A172 (cell line): ENCODE results near the gene STUM. TPM values are rescaled to one million over a fixed set of nuclear protein-coding genes. Genes with fewer than 3 reads are reported as not detected.

ENCODE experiments used
- DNase-seq: peaks from one replicate; pipeline ENCODE4 v3.0.0-alpha.2; 2015; ENCODE audit warnings: low spot score
- total RNA-seq: library from RNA; depleted of rRNA; stranded (reverse); fragments of >200 nt; shearing (Covaris generic); gene quantifications from 2 replicates; pipeline ENCODE4 v1.2.3, GENCODE V29; 2014

STUM gene
- total RNA-seq, 1 experiment from 2014 or later: not detected

- DNase-seq: no peak
Observed at GRCh38 chr1:226560243-226560642, 11.7 kb downstream of the STUM start.

- no peak for DNase-seq
Observed at GRCh38 chr1:226562989-226563388, 14.4 kb downstream of the STUM start.

GRCh38 chr1:226563666-226564065, 15.1 kb downstream of the STUM start:
- DNase-seq: no peak

- no peak for DNase-seq
Observed at GRCh38 chr1:226565476-226565875, 16.9 kb downstream of the STUM start.

- no peak for DNase-seq
Observed at GRCh38 chr1:226566234-226566633, 17.7 kb downstream of the STUM start.

GRCh38 chr1:226566760-226567159, 18.2 kb downstream of the STUM start:
- no peak for DNase-seq

- no peak for DNase-seq
Observed at GRCh38 chr1:226568077-226568831, 19.7 kb downstream of the STUM start.

GRCh38 chr1:226568975-226569741, 20.6 kb downstream of the STUM start:
- no peak for DNase-seq

GRCh38 chr1:226569879-226570547, 21.4 kb downstream of the STUM start:
- peak; percentile 14 for DNase-seq

- no peak for DNase-seq
Observed at GRCh38 chr1:226571893-226572292, 23.3 kb downstream of the STUM start.

- DNase-seq: no peak
Observed at GRCh38 chr1:226572325-226572726, 23.8 kb downstream of the STUM start.

GRCh38 chr1:226574044-226574443, 25.5 kb downstream of the STUM start:
- no peak for DNase-seq

- DNase-seq: no peak
Observed at GRCh38 chr1:226574591-226575435, 26.2 kb downstream of the STUM start.

- DNase-seq: no peak
Observed at GRCh38 chr1:226575436-226575720, 26.8 kb downstream of the STUM start.

GRCh38 chr1:226575739-226576378, 27.3 kb downstream of the STUM start:
- DNase-seq: no peak

GRCh38 chr1:226576601-226577000, 28.0 kb downstream of the STUM start:
- no peak for DNase-seq

GRCh38 chr1:226577401-226578180, 29.0 kb downstream of the STUM start:
- no peak for DNase-seq

GRCh38 chr1:226578946-226579578, 30.5 kb downstream of the STUM start:
- DNase-seq: no peak

- DNase-seq: no peak
Observed at GRCh38 chr1:226579781-226580323, 31.3 kb downstream of the STUM start.
